PFSK-1 (cell line): Measurements from ENCODE around the gene ABCB1.

ENCODE experiments used
- FOXP2 ChIP-seq: optimal IDR thresholded peaks from 2 replicates; pipeline ENCODE3; 2011; ENCODE audit warnings: borderline replicate concordance, control low read depth, inconsistent platforms; ENCODE audit not compliant: insufficient read depth; ENCODE audit errors: extremely low read length, extremely low read depth
- POLR2AphosphoS5 ChIP-seq: IDR thresholded peaks from 2 replicates; pipeline ENCODE4 v1.6.1; 2012; ENCODE audit warnings: low read depth, mild to moderate bottlenecking, control low read depth, low read length, moderate library complexity
- REST ChIP-seq, 2 experiments: IDR thresholded peaks; 2 replicates each; pipeline versions ENCODE4 v1.6.1 to v1.8.0; 2011 to 2012; ENCODE audit warnings: low read depth in 2 of 2, low read length in 2 of 2, control low read depth in 1 of 2, inconsistent platforms in 1 of 2, mild to moderate bottlenecking in 1 of 2, moderate library complexity in 1 of 2; ENCODE audit not compliant: insufficient read depth in 1 of 2
- SIN3A ChIP-seq: IDR thresholded peaks from 2 replicates; pipeline ENCODE4 v1.6.1; 2012; ENCODE audit warnings: mild to moderate bottlenecking, low read length, moderate library complexity, borderline replicate concordance; ENCODE audit not compliant: insufficient read depth
- TAF1 ChIP-seq: IDR thresholded peaks from 2 replicates; pipeline ENCODE4 v1.6.1; 2012; ENCODE audit warnings: low read length, control low read depth, borderline replicate concordance; ENCODE audit not compliant: insufficient read depth

- TF ChIP-seq SIN3A (no peak), POLR2AphosphoS5 (no peak), TAF1 (no peak), REST (IDR thresholded peaks at IDR 0.05; ENCODE audit: insufficient read depth in 1 of 2, low read depth in 2 of 2, low read length in 2 of 2) (no peak), FOXP2 (no peak)
These were observed 2.3 kb downstream of the ABCB1 start for GRCh38 chr7:87598234-87599009.
